ENCODE measurements around the gene CHCHD3.
A peak's percentile ranks its signal among the peaks of the same experiment; 100 is the strongest.
"Not testable (repeated sequence)": the region's sequence is repeated elsewhere in the genome, so short reads cannot be mapped to it uniquely, and the experiment has no call there.

Gene CHCHD3

DNA sequence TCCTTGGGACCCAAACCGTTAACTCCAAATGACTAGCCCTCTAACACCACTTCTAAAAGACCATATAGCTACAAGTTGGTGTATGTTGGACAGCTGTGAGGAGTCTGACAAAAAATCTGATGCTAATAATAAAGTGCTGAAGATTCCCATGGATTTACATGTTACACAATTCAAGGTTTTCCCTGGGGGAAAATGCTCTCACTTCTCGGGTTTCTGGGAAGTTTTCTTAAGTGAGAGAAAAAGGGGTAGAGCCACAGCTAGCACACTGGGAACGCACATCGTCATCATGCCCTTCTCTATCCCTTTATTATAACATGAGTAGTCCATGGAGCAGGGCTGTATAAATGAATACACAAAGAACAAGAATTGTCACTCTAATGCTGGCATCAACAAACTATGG lies 162.1 kb downstream of the CHCHD3 start:
- Mint-ChIP-seq H3K27ac (ENCODE audit: low read depth) (no peak overlapping the region), H3K36me3 (ENCODE audit: insufficient read depth) (peaks cover 2% of the 10 kb centered on the region), H3K27me3 (no peaks in the 10 kb centered on the region), H3K9me3 (no peaks in the 10 kb centered on the region), H3K4me3 (no peak overlapping the region), H3K4me1 (peaks cover 20% of the 10 kb centered on the region)
- DNase-seq (ENCODE audit: low spot score in 2 of 2) (no peak), ATAC-seq (replicated peaks; ENCODE audit: extremely low read depth, poor library complexity, severe bottlenecking) (no peak)

DNA sequence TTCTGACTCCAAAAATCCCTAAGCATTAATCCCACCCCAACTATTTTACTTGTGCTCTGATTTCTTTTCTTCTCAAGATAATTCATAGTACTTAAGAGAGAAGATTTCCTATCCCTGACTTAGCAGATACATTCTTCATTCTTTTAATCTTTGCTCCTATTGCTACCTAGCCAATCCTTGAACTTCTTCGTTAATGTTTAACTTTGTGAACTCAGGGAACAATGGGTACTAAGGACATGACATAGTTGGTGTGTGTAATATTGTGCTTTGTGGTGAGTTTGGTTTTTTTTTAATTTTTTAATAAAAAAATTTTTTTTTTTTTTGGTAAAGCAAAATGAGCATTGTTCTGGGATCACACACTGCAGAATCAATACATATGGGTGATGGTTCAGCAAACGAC lies 166.2 kb downstream of the CHCHD3 start:
- no peak for ATAC-seq (replicated peaks; ENCODE audit: extremely low read depth, poor library complexity, severe bottlenecking)

GRCh38 chr7:132910657-132911056 lies 171.2 kb downstream of the CHCHD3 start:
- no peak for ATAC-seq (replicated peaks; ENCODE audit: extremely low read depth, poor library complexity, severe bottlenecking)
- DNase-seq (ENCODE audit: low spot score in 2 of 2) = no peak
- no peaks in the 10 kb centered on the region for H3K27me3 Mint-ChIP-seq
- H3K9me3 Mint-ChIP-seq = no peaks in the 10 kb centered on the region
- H3K4me3 Mint-ChIP-seq = no peak overlapping the region
- H3K4me1 Mint-ChIP-seq = peaks cover 14% of the 10 kb centered on the region
- peaks cover 2% of the 10 kb centered on the region for H3K36me3 Mint-ChIP-seq (ENCODE audit: insufficient read depth)
- no peak overlapping the region for H3K27ac Mint-ChIP-seq (ENCODE audit: low read depth)

More for the DNA sequence above, 166.2 kb downstream of the CHCHD3 start:
- Mint-ChIP-seq H3K27me3 (no peaks in the 10 kb centered on the region), H3K36me3 (ENCODE audit: insufficient read depth) (peaks cover 2% of the 10 kb centered on the region), H3K27ac (ENCODE audit: low read depth) (no peak overlapping the region), H3K9me3 (no peaks in the 10 kb centered on the region), H3K4me3 (no peak overlapping the region), H3K4me1 (no peaks in the 10 kb centered on the region)
- no peak for DNase-seq (ENCODE audit: low spot score in 2 of 2)

DNA sequence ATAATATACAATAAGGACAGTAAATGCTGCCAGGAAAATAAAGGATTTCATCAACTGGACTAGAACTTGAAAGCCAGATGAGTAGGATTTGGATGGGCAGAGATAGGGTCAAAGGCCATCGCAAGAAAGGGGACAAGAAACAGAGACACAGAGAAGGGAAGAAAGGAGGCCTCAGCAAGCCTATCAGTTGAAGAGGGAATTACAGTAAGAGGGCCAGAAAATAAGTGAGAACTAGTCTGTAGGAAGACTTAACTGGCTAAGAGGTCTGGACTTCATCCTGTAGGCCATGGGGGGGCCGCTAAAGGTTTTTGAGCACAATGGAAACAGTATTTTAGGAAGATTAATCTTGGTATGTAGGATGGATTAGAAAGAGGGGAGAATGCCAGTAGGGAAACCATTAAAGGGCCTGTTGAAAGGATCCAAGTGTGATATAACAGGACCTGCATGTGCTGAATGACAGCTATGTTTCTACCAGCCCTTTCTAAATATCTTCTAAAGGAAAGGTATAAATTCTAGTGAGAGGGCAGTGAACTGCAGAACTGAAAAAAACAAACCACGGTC lies 174.4 kb downstream of the CHCHD3 start:
- H3K27me3 Mint-ChIP-seq = no peaks in the 10 kb centered on the region
- H3K9me3 Mint-ChIP-seq = no peaks in the 10 kb centered on the region
- peak overlapping the region; percentile 19 for H3K27ac Mint-ChIP-seq (ENCODE audit: low read depth)
- H3K4me3 Mint-ChIP-seq = no peak overlapping the region
- DNase-seq (ENCODE audit: low spot score in 2 of 2) (no peak), ATAC-seq (replicated peaks; ENCODE audit: extremely low read depth, poor library complexity, severe bottlenecking) (no peak)
- H3K4me1 Mint-ChIP-seq = peaks cover 25% of the 10 kb centered on the region
- peaks cover 4% of the 10 kb centered on the region for H3K36me3 Mint-ChIP-seq (ENCODE audit: insufficient read depth)

DNA sequence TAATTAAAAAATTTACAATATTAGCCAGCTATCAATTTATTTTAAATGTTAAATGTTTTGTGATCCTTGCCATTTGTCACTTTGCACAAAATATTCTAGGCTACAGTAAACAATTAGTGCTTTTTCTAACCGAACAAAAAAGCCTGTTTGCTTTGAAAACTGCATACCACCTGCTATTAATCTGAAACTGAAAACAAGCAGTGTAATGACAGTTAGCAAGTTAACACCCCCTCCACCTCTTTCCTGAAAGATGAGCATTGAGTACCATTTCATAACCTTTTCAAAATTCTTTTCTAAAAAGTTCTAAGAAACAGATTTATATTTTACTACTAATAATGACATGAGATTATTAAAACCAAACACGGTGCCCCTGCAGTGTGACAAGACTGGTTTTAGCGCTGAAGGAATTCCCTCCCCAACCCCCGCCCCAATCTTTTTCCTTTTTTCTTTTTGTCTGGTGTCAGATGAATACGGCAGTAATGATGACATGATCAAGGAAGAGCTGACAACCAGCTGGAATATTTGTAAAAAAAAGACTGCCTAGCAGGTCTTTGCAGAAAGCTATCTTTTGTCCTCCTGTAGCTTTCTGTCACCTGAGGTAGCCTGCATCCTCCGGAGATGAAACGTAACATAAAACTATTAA lies 175.6 kb downstream of the CHCHD3 start:
- peak; percentile 40 for ATAC-seq (replicated peaks; ENCODE audit: extremely low read depth, poor library complexity, severe bottlenecking)
- Mint-ChIP-seq H3K27ac (ENCODE audit: low read depth) (peak overlapping the region; percentile 19), H3K4me3 (no peak overlapping the region), H3K36me3 (ENCODE audit: insufficient read depth) (peaks cover 4% of the 10 kb centered on the region), H3K27me3 (no peaks in the 10 kb centered on the region), H3K9me3 (no peaks in the 10 kb centered on the region), H3K4me1 (peaks cover 25% of the 10 kb centered on the region)
- no peak for DNase-seq (ENCODE audit: low spot score in 2 of 2)

GRCh38 chr7:132905136-132905535 lies 176.8 kb downstream of the CHCHD3 start:
- not testable (repeated sequence) for H3K36me3 Mint-ChIP-seq (ENCODE audit: insufficient read depth); H3K9me3 Mint-ChIP-seq; DNase-seq (ENCODE audit: low spot score in 2 of 2); H3K27me3 Mint-ChIP-seq
- ATAC-seq (replicated peaks; ENCODE audit: extremely low read depth, poor library complexity, severe bottlenecking) = peak; percentile 56
- H3K27ac Mint-ChIP-seq (ENCODE audit: low read depth) = peak overlapping the region; percentile 74
- peak overlapping the region; percentile 77 for H3K4me3 Mint-ChIP-seq
- H3K4me1 Mint-ChIP-seq = peaks cover 25% of the 10 kb centered on the region

GRCh38 chr7:132904209-132904608 lies 177.7 kb downstream of the CHCHD3 start:
- H3K27ac Mint-ChIP-seq (ENCODE audit: low read depth) = no peak overlapping the region

GRCh38 chr7:132902294-132902693 lies 179.6 kb downstream of the CHCHD3 start:
- not testable (repeated sequence) for H3K4me3 Mint-ChIP-seq; H3K9me3 Mint-ChIP-seq; ATAC-seq (replicated peaks; ENCODE audit: extremely low read depth, poor library complexity, severe bottlenecking); H3K27ac Mint-ChIP-seq (ENCODE audit: low read depth); DNase-seq (ENCODE audit: low spot score in 2 of 2); H3K36me3 Mint-ChIP-seq (ENCODE audit: insufficient read depth); H3K27me3 Mint-ChIP-seq
- peaks cover 22% of the 10 kb centered on the region for H3K4me1 Mint-ChIP-seq

More at GRCh38 chr7:132904209-132904608, 177.7 kb downstream of the CHCHD3 start:
- ATAC-seq (replicated peaks; ENCODE audit: extremely low read depth, poor library complexity, severe bottlenecking) = no peak
- no peak for DNase-seq (ENCODE audit: low spot score in 2 of 2)
- no peaks in the 10 kb centered on the region for H3K9me3 Mint-ChIP-seq
- H3K36me3 Mint-ChIP-seq (ENCODE audit: insufficient read depth) = peaks cover 4% of the 10 kb centered on the region
- H3K4me1 Mint-ChIP-seq = peaks cover 25% of the 10 kb centered on the region
- H3K4me3 Mint-ChIP-seq = no peak overlapping the region
- no peaks in the 10 kb centered on the region for H3K27me3 Mint-ChIP-seq

DNA sequence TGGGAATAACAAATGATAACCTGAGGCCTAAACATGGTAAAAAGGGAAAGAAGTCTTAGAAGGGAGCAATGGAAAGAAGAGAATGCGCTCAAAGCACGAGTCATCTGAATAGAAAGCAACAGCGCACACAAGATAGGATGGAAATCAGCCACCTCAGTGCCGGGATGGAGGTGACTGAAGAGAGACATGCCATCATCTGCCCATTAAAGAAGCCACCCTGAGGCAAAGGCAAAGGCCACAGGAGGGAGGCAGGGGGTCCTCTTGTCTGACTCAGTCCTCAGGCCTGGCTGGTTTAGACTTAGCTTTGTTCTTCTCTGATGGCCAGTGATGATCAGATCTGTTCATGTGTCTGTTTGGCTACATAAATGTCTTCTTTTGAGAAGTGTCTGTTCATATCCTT lies 180.6 kb downstream of the CHCHD3 start:
- H3K27me3 Mint-ChIP-seq = no peaks in the 10 kb centered on the region
- peaks cover 4% of the 10 kb centered on the region for H3K36me3 Mint-ChIP-seq (ENCODE audit: insufficient read depth)
- no peaks in the 10 kb centered on the region for H3K9me3 Mint-ChIP-seq
- ATAC-seq (replicated peaks; ENCODE audit: extremely low read depth, poor library complexity, severe bottlenecking) = no peak
- no peak for DNase-seq (ENCODE audit: low spot score in 2 of 2)
- no peak overlapping the region for H3K4me3 Mint-ChIP-seq
- peaks cover 13% of the 10 kb centered on the region for H3K4me1 Mint-ChIP-seq
- H3K27ac Mint-ChIP-seq (ENCODE audit: low read depth) = no peak overlapping the region

GRCh38 chr7:132899833-132900232 lies 182.1 kb downstream of the CHCHD3 start:
- peaks cover 4% of the 10 kb centered on the region for H3K36me3 Mint-ChIP-seq (ENCODE audit: insufficient read depth)
- no peak overlapping the region for H3K4me3 Mint-ChIP-seq
- no peak overlapping the region for H3K27ac Mint-ChIP-seq (ENCODE audit: low read depth)
- no peaks in the 10 kb centered on the region for H3K27me3 Mint-ChIP-seq
- ATAC-seq (replicated peaks; ENCODE audit: extremely low read depth, poor library complexity, severe bottlenecking) (no peak), DNase-seq (ENCODE audit: low spot score in 2 of 2) (no peak)
- H3K4me1 Mint-ChIP-seq = peaks cover 3% of the 10 kb centered on the region
- no peaks in the 10 kb centered on the region for H3K9me3 Mint-ChIP-seq

- H3K36me3 Mint-ChIP-seq (ENCODE audit: insufficient read depth); H3K27ac Mint-ChIP-seq (ENCODE audit: low read depth); H3K4me1 Mint-ChIP-seq: not testable (repeated sequence)
Measured at GRCh38 chr7:132898641-132899175, 183.2 kb downstream of the CHCHD3 start.

DNA sequence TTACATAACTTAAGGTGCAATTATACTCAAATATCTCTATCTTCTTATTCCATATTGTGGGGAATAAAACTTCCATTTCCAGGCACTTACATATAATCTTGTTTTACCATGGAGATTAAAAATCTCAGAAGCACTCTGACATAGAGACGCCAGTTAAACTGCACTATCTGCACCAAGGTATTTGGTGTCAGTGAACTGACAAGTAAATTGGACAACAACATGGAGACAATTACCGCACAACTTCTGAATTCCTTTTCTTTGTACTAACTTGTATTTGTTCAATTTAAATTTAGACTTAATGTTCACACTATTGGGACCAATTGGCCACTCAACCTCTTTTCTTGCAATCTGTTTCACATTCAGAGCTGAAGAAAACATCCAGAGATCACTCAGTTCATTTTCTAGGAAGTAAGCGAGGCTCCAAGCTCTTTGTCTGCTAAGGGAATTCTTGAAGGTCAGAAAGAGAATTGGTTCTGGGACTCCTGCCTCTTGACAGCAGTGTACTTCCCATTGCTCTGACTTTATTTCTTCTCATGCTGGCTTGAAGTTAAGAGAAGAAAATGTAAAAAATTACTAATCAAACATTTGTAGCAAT lies 184.7 kb downstream of the CHCHD3 start:
- H3K4me1 Mint-ChIP-seq = no peaks in the 10 kb centered on the region
- no peaks in the 10 kb centered on the region for H3K36me3 Mint-ChIP-seq (ENCODE audit: insufficient read depth)
- H3K27ac Mint-ChIP-seq (ENCODE audit: low read depth) = no peak overlapping the region
- no peak for ATAC-seq (replicated peaks; ENCODE audit: extremely low read depth, poor library complexity, severe bottlenecking)
- no peaks in the 10 kb centered on the region for H3K27me3 Mint-ChIP-seq
- H3K4me3 Mint-ChIP-seq = no peak overlapping the region
- DNase-seq (ENCODE audit: low spot score in 2 of 2) = no peak
- no peaks in the 10 kb centered on the region for H3K9me3 Mint-ChIP-seq

More at GRCh38 chr7:132898641-132899175, 183.2 kb downstream of the CHCHD3 start:
- H3K4me3 Mint-ChIP-seq; DNase-seq (ENCODE audit: low spot score in 2 of 2); H3K9me3 Mint-ChIP-seq; H3K27me3 Mint-ChIP-seq; ATAC-seq (replicated peaks; ENCODE audit: extremely low read depth, poor library complexity, severe bottlenecking): not testable (repeated sequence)

- no peak overlapping the region for H3K4me3 Mint-ChIP-seq
- ATAC-seq (replicated peaks; ENCODE audit: extremely low read depth, poor library complexity, severe bottlenecking) (no peak), DNase-seq (ENCODE audit: low spot score in 2 of 2) (no peak)
- H3K9me3 Mint-ChIP-seq = no peaks in the 10 kb centered on the region
- no peak overlapping the region for H3K27ac Mint-ChIP-seq (ENCODE audit: low read depth)
- no peaks in the 10 kb centered on the region for H3K27me3 Mint-ChIP-seq
- no peaks in the 10 kb centered on the region for H3K4me1 Mint-ChIP-seq
- H3K36me3 Mint-ChIP-seq (ENCODE audit: insufficient read depth) = no peaks in the 10 kb centered on the region
Measured at GRCh38 chr7:132895231-132895630, 186.7 kb downstream of the CHCHD3 start.

All from central memory CD8-positive, alpha-beta T cell (primary cell).